Endodermal cell (in vitro differentiated cells): Measurements from ENCODE around the gene ACOT2. TPM values are rescaled to one million over a fixed set of nuclear protein-coding genes. Genes with fewer than 3 reads are reported as not detected.
"Not testable (repeated sequence)": the region's sequence is repeated elsewhere in the genome, so short reads cannot be mapped to it uniquely, and the experiment has no call there.

Experiments used
- DNase-seq: peaks from one replicate; pipeline ENCODE4 v3.0.0-alpha.2; 2017
- H3K27ac ChIP-seq: 2 replicates; pipeline ENCODE4 v1.5.1; 2013; ENCODE audit warnings: mild to moderate bottlenecking, low read depth, low read length, moderate library complexity
- H3K27me3 ChIP-seq: 2 replicates; pipeline ENCODE4 v1.6.1; 2013; ENCODE audit warnings: mild to moderate bottlenecking, low read length, moderate library complexity; ENCODE audit not compliant: insufficient read depth, control insufficient read depth, poor library complexity, severe bottlenecking
- H3K36me3 ChIP-seq: 2 replicates; pipeline ENCODE4 v1.7.0; 2013; ENCODE audit warnings: mild to moderate bottlenecking, low read length, moderate library complexity; ENCODE audit not compliant: control insufficient read depth, insufficient read depth
- H3K4me1 ChIP-seq: one replicate; pipeline ENCODE4 v1.7.0; 2013; ENCODE audit warnings: low read length; ENCODE audit not compliant: control insufficient read depth, insufficient read depth
- H3K4me3 ChIP-seq: 2 replicates; pipeline ENCODE4 v1.5.1; 2013; ENCODE audit warnings: mild to moderate bottlenecking, low read length, moderate library complexity
- H3K9ac ChIP-seq: 2 replicates; pipeline ENCODE4 v1.6.1; 2013; ENCODE audit warnings: mild to moderate bottlenecking, low read length, moderate library complexity; ENCODE audit not compliant: poor library complexity, severe bottlenecking; ENCODE audit errors: extremely low read depth
- H3K9me3 ChIP-seq: 2 replicates; pipeline ENCODE4 v1.6.1; 2013; ENCODE audit warnings: mild to moderate bottlenecking, low read length, moderate library complexity; ENCODE audit not compliant: control insufficient read depth
- H3K27ac Mint-ChIP-seq: 2 replicates; pipeline ENCODE4 v1.8.0; 2020; ENCODE audit warnings: mixed read lengths
- H3K27me3 Mint-ChIP-seq: 2 replicates; pipeline ENCODE4 v1.8.0; 2021; ENCODE audit warnings: mild to moderate bottlenecking, mixed read lengths; ENCODE audit not compliant: insufficient read depth
- H3K36me3 Mint-ChIP-seq: 2 replicates; pipeline ENCODE4 v1.8.0; 2020; ENCODE audit warnings: low read depth, mixed read lengths
- H3K4me1 Mint-ChIP-seq: 2 replicates; pipeline ENCODE4 v1.8.0; 2020; ENCODE audit warnings: mixed read lengths
- H3K4me3 Mint-ChIP-seq: 2 replicates; pipeline ENCODE4 v1.8.0; 2020; ENCODE audit warnings: mild to moderate bottlenecking, moderate library complexity, mixed read lengths
- H3K9me3 Mint-ChIP-seq: 2 replicates; pipeline ENCODE4 v1.8.0; 2020; ENCODE audit warnings: mild to moderate bottlenecking, mixed read lengths
- CTCF ChIP-seq: fragments of 200-600 bp; sonication (generic); conservative IDR thresholded peaks from 2 replicates; pipeline ENCODE4 v1.5.0; 2021; ENCODE audit warnings: antibody characterized with exemption, mild to moderate bottlenecking
- WGBS, 2 experiments: methylation state at CpG; one replicate each; pipeline versions ENCODE4 v1.1.5 to v1.1.7; 2013; ENCODE audit warnings: missing lambda C conversion rate in 2 of 2, mixed read lengths in 1 of 2; ENCODE audit not compliant: insufficient coverage in 1 of 2, insufficient read length in 1 of 2; 5-methylcytosine and 5-hydroxymethylcytosine counted together
- total RNA-seq, 2 donors: library from RNA; stranded (reverse); fragmentation: NEBNext Ultra II Directional in 1 of 2; extraction: Animal tissue kit (Norgen Biotek cat#: 25700) in 1 of 2; gene quantifications; 2 replicates in 1 of 2; 3 replicates in 1 of 2; pipeline ENCODE4 v1.2.1, GENCODE V29; 2021

ACOT2 gene
- total RNA-seq, 2 donors from 2014 or later, result 5.0 to 12.3 TPM

DNA sequence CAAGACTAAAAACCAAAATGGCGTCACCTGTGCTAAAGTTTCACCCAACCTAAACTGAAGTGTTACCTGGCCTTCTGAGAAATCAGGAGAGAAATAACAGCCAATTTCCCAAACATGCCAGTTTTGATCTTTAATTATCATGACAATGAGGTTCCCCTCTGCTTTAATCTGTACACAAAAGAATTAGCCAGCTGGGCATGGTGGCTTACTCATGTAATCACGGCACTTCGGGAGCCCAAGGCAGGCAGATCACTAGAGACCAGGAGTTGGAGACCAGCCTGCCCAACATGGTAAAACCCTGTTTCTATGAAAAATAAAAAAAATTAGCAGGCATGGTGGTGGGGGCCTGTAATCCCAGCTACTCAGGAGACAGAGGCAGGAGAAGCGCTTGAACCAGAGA lies 15.2 kb upstream of the ACOT2 start:
- Histone ChIP-seq H3K9me3 (no peaks in the 10 kb centered on the region), H3K27ac (no peak overlapping the region), H3K4me1 (no peaks in the 10 kb centered on the region), H3K4me3 (no peak overlapping the region), H3K27me3 (no peaks in the 10 kb centered on the region), H3K9ac (no peak overlapping the region), H3K36me3 (no peaks in the 10 kb centered on the region)
- Mint-ChIP-seq H3K9me3 (no peaks in the 10 kb centered on the region), H3K27ac (no peak overlapping the region), H3K4me1 (no peaks in the 10 kb centered on the region), H3K27me3 (no peaks in the 10 kb centered on the region), H3K4me3 (no peak overlapping the region), H3K36me3 (no peaks in the 10 kb centered on the region)
- DNase-seq, result no peak
- no peak for TF ChIP-seq CTCF
- 87 to 93% methylated on average over 2 to 4 of the region's 4 CpGs for WGBS, 2 experiments

DNA sequence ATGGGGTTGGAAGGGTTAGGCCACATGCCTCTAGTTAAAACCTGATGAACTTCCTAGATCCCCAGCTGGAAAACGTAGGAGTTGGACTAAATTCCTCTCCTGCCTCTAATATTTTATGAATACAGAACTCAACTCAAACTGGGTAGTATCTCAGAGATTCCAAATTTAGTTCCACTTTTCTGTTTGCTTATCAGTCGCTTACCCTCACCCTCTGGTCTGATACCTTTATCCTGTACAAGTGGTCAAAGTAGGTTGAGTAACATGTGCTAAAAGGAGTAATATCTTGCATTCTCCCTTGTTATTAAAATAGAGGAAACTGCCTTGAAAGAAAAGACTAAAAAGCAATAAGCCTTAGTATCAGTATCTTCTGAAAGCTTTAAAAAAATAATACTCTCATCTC lies 11.8 kb upstream of the ACOT2 start:
- H3K27ac ChIP-seq, H3K27ac Mint-ChIP-seq, H3K4me3 ChIP-seq, H3K4me3 Mint-ChIP-seq, DNase-seq, H3K9ac ChIP-seq, H3K36me3 Mint-ChIP-seq, H3K27me3 Mint-ChIP-seq, H3K4me1 Mint-ChIP-seq, H3K9me3 Mint-ChIP-seq, H3K4me1 ChIP-seq, H3K36me3 ChIP-seq, H3K27me3 ChIP-seq, H3K9me3 ChIP-seq: not testable (repeated sequence)
- WGBS, 2 experiments, result 80% methylated on average over 1 of the region's 2 CpGs; no CpG with 5 or more reads in 1 of the 2 experiments

DNA sequence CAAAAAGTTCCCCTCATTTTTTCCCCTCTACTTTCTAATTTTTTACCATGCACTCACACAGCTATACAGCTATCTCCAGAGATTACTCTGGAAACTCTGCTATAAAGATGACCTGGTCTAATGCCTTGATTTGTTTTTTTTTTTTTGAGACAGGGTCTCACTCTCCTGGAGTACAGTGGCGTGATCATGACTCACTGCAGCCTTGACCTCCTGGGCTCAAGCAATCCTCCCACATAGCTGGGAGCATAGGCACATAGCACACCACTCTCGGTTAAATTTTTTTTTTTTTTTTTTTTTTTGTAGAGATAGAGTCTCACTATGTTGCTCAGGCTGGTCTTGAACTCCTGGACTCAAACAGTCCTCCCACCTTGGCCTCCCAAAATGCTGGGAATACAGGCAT lies 10.8 kb upstream of the ACOT2 start:
- no CpG with 5 or more reads among the region's 2 CpGs for WGBS, 2 experiments
- peaks cover 18% of the 10 kb centered on the region for H3K9me3 ChIP-seq
- not testable (repeated sequence) for H3K4me1 ChIP-seq, H3K4me3 ChIP-seq, H3K36me3 Mint-ChIP-seq, H3K27me3 Mint-ChIP-seq, H3K4me3 Mint-ChIP-seq, H3K27me3 ChIP-seq, H3K4me1 Mint-ChIP-seq, DNase-seq, H3K27ac Mint-ChIP-seq, H3K36me3 ChIP-seq, H3K27ac ChIP-seq, H3K9ac ChIP-seq
- H3K9me3 Mint-ChIP-seq, result peaks cover 19% of the 10 kb centered on the region

GRCh38 chr14:73562256-73562655 lies 6.8 kb upstream of the ACOT2 start:
- H3K27me3 Mint-ChIP-seq, H3K27ac ChIP-seq, H3K27me3 ChIP-seq, H3K9ac ChIP-seq, H3K4me1 Mint-ChIP-seq, DNase-seq, H3K27ac Mint-ChIP-seq, H3K4me3 Mint-ChIP-seq, H3K4me1 ChIP-seq, H3K36me3 ChIP-seq, H3K4me3 ChIP-seq: not testable (repeated sequence)
- 91 to 100% methylated on average over 3 to 5 of the region's 7 CpGs for WGBS, 2 experiments
- peaks cover 24% of the 10 kb centered on the region for H3K36me3 Mint-ChIP-seq
- peaks cover 43% of the 10 kb centered on the region for H3K9me3 Mint-ChIP-seq
- H3K9me3 ChIP-seq, result peaks cover 25% of the 10 kb centered on the region

- not testable (repeated sequence) for DNase-seq, H3K27me3 ChIP-seq, H3K27ac Mint-ChIP-seq, H3K4me1 Mint-ChIP-seq, H3K4me3 ChIP-seq, H3K9ac ChIP-seq, H3K36me3 ChIP-seq, H3K4me1 ChIP-seq, H3K4me3 Mint-ChIP-seq, H3K27ac ChIP-seq, H3K27me3 Mint-ChIP-seq
- H3K9me3 ChIP-seq, result peaks cover 29% of the 10 kb centered on the region
- H3K9me3 Mint-ChIP-seq, result peaks cover 47% of the 10 kb centered on the region
- H3K36me3 Mint-ChIP-seq, result peaks cover 29% of the 10 kb centered on the region
- 96 to 97% methylated on average over 5 to 6 of the region's 6 CpGs for WGBS, 2 experiments
These were observed 6.3 kb upstream of the ACOT2 start for GRCh38 chr14:73562696-73563095.

DNA sequence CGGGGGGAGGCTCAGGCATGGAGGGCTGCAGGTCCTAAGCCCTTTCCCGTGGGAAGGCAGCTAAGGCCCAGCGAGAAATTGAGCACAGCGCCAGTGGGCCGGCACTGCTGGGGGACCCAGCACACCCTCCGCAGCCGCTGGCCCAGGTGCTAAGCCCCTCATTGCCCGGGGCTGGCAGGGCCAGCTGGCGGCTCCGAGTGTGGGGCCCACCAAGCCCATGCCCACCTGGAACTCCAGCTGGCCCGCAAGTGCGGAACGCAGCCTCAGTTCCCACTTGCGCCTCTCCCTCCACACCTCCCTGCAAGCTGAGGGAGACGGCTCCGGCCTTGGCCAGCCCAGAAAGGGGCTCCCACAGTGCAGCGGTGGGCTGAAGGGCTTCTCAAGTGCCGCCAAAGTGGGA lies 2.6 kb upstream of the ACOT2 start:
- H3K36me3 ChIP-seq, DNase-seq, H3K4me3 ChIP-seq, H3K4me3 Mint-ChIP-seq, H3K27me3 Mint-ChIP-seq, H3K27me3 ChIP-seq, H3K9ac ChIP-seq, H3K27ac Mint-ChIP-seq, H3K4me1 ChIP-seq, H3K27ac ChIP-seq: not testable (repeated sequence)
- H3K4me1 Mint-ChIP-seq, result peaks cover 15% of the 10 kb centered on the region
- peaks cover 29% of the 10 kb centered on the region for H3K9me3 ChIP-seq
- WGBS, 2 experiments, result 86 to 96% methylated on average over 7 to 18 of the region's 18 CpGs
- peaks cover 48% of the 10 kb centered on the region for H3K9me3 Mint-ChIP-seq
- peaks cover 30% of the 10 kb centered on the region for H3K36me3 Mint-ChIP-seq
